C4-2B (cell line): Measurements from ENCODE around the gene ZNF765.
"Not testable (repeated sequence)": the region's sequence is repeated elsewhere in the genome, so short reads cannot be mapped to it uniquely, and the experiment has no call there.

Experiments used
- H3K27ac ChIP-seq: fragments of 450-650 bp; 2 replicates; pipeline ENCODE4 v1.5.1; 2017
- ZFX ChIP-seq: fragments of 450-650 bp; IDR thresholded peaks from 2 replicates; pipeline ENCODE4 v1.6.1; 2017
- TF ChIP-seq, protein P1 (sequence below): fragments of 450-650 bp; conservative IDR thresholded peaks from 2 replicates; pipeline ENCODE4 v1.5.1; 2017; ENCODE audit warnings: mild to moderate bottlenecking

The ZNF765 gene

GRCh38 chr19:53394522-53394973 is 401 bp upstream of the ZNF765 start:
- no peak overlapping the region for H3K27ac ChIP-seq

DNA sequence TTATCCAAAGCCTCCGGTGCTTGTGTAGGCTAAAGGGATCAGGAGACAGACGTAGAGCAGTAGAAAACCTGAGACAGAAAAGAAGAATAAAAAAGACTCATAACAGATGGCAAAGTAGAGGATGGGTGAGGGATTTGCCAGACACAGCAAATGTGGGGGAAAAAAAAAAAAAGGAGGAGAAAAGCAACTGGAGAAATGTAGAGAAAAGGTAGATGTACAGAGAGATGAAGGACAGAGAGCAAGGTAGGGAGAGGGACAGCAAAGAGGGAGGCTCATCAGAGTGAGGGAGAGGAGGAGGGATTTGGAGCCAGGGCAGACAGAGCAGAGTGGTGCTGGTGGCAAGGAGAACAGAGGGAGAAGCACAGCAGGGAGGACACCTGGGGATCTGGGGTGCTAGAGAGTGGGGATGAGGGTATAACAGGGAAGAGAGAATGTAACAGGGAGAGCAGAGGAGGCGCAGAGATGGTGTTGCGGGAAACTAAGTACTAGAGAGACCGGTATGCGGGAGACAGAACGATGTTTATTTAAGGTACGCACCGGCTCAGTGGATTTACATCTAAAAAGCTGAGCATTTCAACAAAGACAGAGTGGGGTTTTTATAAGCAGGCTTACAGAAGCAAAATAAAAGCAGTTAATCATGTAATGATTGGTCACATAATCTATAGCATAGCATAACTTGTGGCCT is 1.0 kb downstream of the ZNF765 start:
- peak overlapping the region; percentile 79 for H3K27ac ChIP-seq

More at GRCh38 chr19:53394522-53394973, 401 bp upstream of the ZNF765 start:
- no peak for TF ChIP-seq ZFX
- TF ChIP-seq, protein P1, sequence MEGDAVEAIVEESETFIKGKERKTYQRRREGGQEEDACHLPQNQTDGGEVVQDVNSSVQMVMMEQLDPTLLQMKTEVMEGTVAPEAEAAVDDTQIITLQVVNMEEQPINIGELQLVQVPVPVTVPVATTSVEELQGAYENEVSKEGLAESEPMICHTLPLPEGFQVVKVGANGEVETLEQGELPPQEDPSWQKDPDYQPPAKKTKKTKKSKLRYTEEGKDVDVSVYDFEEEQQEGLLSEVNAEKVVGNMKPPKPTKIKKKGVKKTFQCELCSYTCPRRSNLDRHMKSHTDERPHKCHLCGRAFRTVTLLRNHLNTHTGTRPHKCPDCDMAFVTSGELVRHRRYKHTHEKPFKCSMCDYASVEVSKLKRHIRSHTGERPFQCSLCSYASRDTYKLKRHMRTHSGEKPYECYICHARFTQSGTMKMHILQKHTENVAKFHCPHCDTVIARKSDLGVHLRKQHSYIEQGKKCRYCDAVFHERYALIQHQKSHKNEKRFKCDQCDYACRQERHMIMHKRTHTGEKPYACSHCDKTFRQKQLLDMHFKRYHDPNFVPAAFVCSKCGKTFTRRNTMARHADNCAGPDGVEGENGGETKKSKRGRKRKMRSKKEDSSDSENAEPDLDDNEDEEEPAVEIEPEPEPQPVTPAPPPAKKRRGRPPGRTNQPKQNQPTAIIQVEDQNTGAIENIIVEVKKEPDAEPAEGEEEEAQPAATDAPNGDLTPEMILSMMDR: no peak

DNA sequence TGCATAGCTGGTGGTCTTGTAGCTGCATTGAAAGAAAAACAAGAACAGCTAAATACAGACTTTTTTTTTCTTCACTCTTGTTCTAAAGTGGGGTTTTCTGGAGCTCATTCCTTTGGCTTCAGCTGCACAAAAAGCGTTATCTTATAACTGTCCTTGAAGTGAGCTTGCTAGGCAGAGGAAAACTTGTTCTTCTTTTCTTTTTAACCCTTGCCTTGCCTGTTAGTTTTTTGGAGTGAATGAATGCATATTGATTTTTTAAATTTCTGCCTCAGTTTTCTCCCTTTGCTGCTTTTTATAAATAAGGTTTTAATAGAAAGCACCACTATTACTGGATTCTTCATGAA is 1.5 kb downstream of the ZNF765 start:
- H3K27ac ChIP-seq: no peak overlapping the region
- TF ChIP-seq, protein P1: no peak
- no peak for TF ChIP-seq ZFX

GRCh38 chr19:53397918-53398317 is 3.0 kb downstream of the ZNF765 start:
- H3K27ac ChIP-seq: not testable (repeated sequence)

- no peak for TF ChIP-seq ZFX
- TF ChIP-seq, protein P1: no peak
- H3K27ac ChIP-seq: no peak overlapping the region
Measured at GRCh38 chr19:53409505-53410204, 14.7 kb downstream of the ZNF765 start.

GRCh38 chr19:53420520-53421315 is 25.8 kb downstream of the ZNF765 start:
- not testable (repeated sequence) for H3K27ac ChIP-seq

- TF ChIP-seq ZFX: no peak
- TF ChIP-seq, protein P1: no peak
- no peak overlapping the region for H3K27ac ChIP-seq
Measured at GRCh38 chr19:53422551-53422950, 27.6 kb downstream of the ZNF765 start.

DNA sequence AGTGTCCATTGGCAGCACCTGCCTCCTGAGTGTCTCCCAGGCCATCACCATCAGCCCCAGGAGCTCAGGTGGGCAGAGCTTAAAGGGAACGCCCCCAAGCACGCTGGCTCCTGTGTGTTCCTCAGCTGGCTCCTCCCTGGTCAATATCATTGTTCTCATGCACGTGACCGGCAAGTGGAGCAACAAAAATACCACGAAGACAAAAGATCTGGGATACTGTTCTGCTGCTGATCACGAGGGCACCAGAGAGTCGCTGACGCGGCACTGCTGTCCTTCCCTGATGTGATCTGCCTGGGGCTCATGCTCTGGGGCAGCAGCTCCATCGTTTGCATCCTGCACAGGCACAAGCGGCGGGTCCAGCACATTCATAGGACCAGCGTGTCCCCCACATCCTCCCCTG is 28.1 kb downstream of the ZNF765 start:
- not testable (repeated sequence) for H3K27ac ChIP-seq

DNA sequence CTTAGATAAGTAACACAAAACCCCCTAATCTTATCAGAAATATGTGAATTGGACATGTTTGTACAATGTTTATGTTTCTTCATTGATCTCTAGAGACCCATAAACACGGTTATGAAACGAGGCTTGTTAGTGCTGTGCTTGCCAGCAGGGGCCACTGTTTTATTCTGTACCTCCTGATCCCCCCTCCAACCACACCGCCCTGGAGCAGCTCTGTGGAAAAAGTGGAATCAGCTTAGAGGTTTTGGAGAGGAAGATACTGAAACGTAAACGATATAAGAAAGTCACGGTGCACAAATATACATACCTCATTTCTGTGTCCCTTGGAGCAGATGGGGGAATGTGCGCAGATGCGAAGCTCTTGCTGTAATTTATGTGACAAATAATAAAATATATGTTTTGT is 28.7 kb downstream of the ZNF765 start:
- TF ChIP-seq, protein P1: peak; percentile 36
- not testable (repeated sequence) for H3K27ac ChIP-seq
